GM18511 (cell line): Measurements from ENCODE around the gene KMT5B.

Experiments used
- ATAC-seq: cut with Tn5 transposase; IDR thresholded peaks from one replicate; pipeline ENCODE4 v1.9.1; 2021; ENCODE audit warnings: mild to moderate bottlenecking, moderate library complexity; ENCODE audit not compliant: unreplicated experiment

The KMT5B gene

GRCh38 chr11:68146704-68147474 is 66.2 kb downstream of the KMT5B start:
- ATAC-seq: no peak

- ATAC-seq: no peak
Measured at GRCh38 chr11:68146010-68146540, 67.0 kb downstream of the KMT5B start.

GRCh38 chr11:68145120-68145866 is 67.8 kb downstream of the KMT5B start:
- no peak for ATAC-seq

GRCh38 chr11:68143310-68143689 is 69.8 kb downstream of the KMT5B start:
- no peak for ATAC-seq

- no peak for ATAC-seq
Measured at GRCh38 chr11:68142441-68143309, 70.4 kb downstream of the KMT5B start.

- no peak for ATAC-seq
Measured at GRCh38 chr11:68142028-68142412, 71.1 kb downstream of the KMT5B start.

GRCh38 chr11:68141246-68142027 is 71.7 kb downstream of the KMT5B start:
- no peak for ATAC-seq

- ATAC-seq: no peak
Measured at GRCh38 chr11:68140496-68141245, 72.4 kb downstream of the KMT5B start.

- no peak for ATAC-seq
Measured at GRCh38 chr11:68138237-68138636, 74.9 kb downstream of the KMT5B start.

GRCh38 chr11:68137833-68138232 is 75.3 kb downstream of the KMT5B start:
- no peak for ATAC-seq

- no peak for ATAC-seq
Measured at GRCh38 chr11:68136866-68137265, 76.2 kb downstream of the KMT5B start.

GRCh38 chr11:68135161-68135560 is 77.9 kb downstream of the KMT5B start:
- ATAC-seq: no peak

- no peak for ATAC-seq
Measured at GRCh38 chr11:68133761-68134160, 79.3 kb downstream of the KMT5B start.

GRCh38 chr11:68130121-68130520 is 83.0 kb downstream of the KMT5B start:
- ATAC-seq: no peak

GRCh38 chr11:68128682-68129327 is 84.3 kb downstream of the KMT5B start:
- ATAC-seq: no peak

GRCh38 chr11:68127714-68128681 is 85.1 kb downstream of the KMT5B start:
- ATAC-seq: no peak

- no peak for ATAC-seq
Measured at GRCh38 chr11:68125164-68125563, 87.9 kb downstream of the KMT5B start.

GRCh38 chr11:68122936-68123539 is 90.1 kb downstream of the KMT5B start:
- ATAC-seq: no peak
